PC-9 (cell line): ENCODE data around the gene GFRA1. TPM values are rescaled to one million over a fixed set of nuclear protein-coding genes. Genes with fewer than 3 reads are reported as not detected.
"Not testable (repeated sequence)": the region's sequence is repeated elsewhere in the genome, so short reads cannot be mapped to it uniquely, and the experiment has no call there.

Experiments used
- BruUV-seq: library from RNA; stranded (reverse); fragments of 400-500 nt; replicated peaks from 2 replicates; lab custom pipeline; 2021; lab: Mats Ljungman, UMichigan
- CTCF ChIA-PET: fragments of 300-600 bp; sonication (Branson Sonifier 250); formaldehyde crosslinking; loops from one replicate; lab custom pipeline; 2022; ENCODE audit warnings: antibody characterized with exemption; lab: Charles Lee
- POLR2A ChIA-PET: fragments of 300-600 bp; sonication (Branson Sonifier 250); formaldehyde crosslinking; loops from one replicate; lab custom pipeline; 2022; ENCODE audit warnings: antibody characterized with exemption; ENCODE audit not compliant: unreplicated experiment; lab: Charles Lee
- DNase-seq, 2 experiments: peaks; one replicate each; pipeline versions ENCODE4 v3.0.0 to v3.0.0-alpha.2; 2015 to 2022; ENCODE audit warnings: mixed read lengths in 1 of 2
- H2AFZ ChIP-seq: fragments of 200-600 bp; sonication (generic); 2 replicates; pipeline ENCODE4 v1.8.1; 2017; ENCODE audit warnings: antibody characterized with exemption
- H3F3A ChIP-seq: fragments of 200-600 bp; sonication (generic); 2 replicates; pipeline ENCODE4 v1.8.1; 2017; ENCODE audit warnings: antibody characterized with exemption, mild to moderate bottlenecking, low read depth; ENCODE audit not compliant: insufficient read depth
- H3K27ac ChIP-seq: fragments of 200-600 bp; sonication (generic); 2 replicates; pipeline ENCODE4 v1.6.1; 2016; ENCODE audit warnings: mixed run types
- H3K27me3 ChIP-seq: fragments of 200-600 bp; sonication (generic); 2 replicates; pipeline ENCODE4 v1.6.1; 2016; ENCODE audit warnings: low read depth, mixed run types; ENCODE audit not compliant: insufficient read depth
- H3K36me3 ChIP-seq: fragments of 200-600 bp; sonication (generic); 2 replicates; pipeline ENCODE4 v1.6.1; 2016; ENCODE audit warnings: low read depth, mixed run types
- H3K4me1 ChIP-seq: fragments of 200-600 bp; sonication (generic); replicated peaks from 2 replicates; pipeline ENCODE4 v1.6.1; 2016; ENCODE audit warnings: mixed run types; ENCODE audit not compliant: insufficient read depth
- H3K4me2 ChIP-seq: fragments of 200-600 bp; sonication (generic); 2 replicates; pipeline ENCODE4 v1.6.1; 2017; ENCODE audit warnings: mixed run types
- H3K4me3 ChIP-seq: fragments of 200-600 bp; sonication (generic); 2 replicates; pipeline ENCODE4 v1.6.1; 2016; ENCODE audit warnings: mixed run types
- H3K79me2 ChIP-seq: fragments of 200-600 bp; sonication (generic); 2 replicates; pipeline ENCODE4 v1.6.1; 2017; ENCODE audit warnings: low read depth, mixed run types
- H3K9me2 ChIP-seq: fragments of 200-600 bp; sonication (generic); 2 replicates; pipeline ENCODE4 v1.8.1; 2017; ENCODE audit warnings: mild to moderate bottlenecking; ENCODE audit not compliant: insufficient read depth
- H3K9me3 ChIP-seq: fragments of 200-600 bp; sonication (generic); 2 replicates; pipeline ENCODE4 v1.8.1; 2016; ENCODE audit warnings: low read depth; ENCODE audit not compliant: insufficient read depth
- H4K20me1 ChIP-seq: fragments of 200-600 bp; sonication (generic); 2 replicates; pipeline ENCODE4 v1.8.1; 2017; ENCODE audit not compliant: insufficient read depth
- EZH2 ChIP-seq: fragments of 200-600 bp; sonication (generic); IDR thresholded peaks from 2 replicates; pipeline ENCODE4 v1.8.0; 2017; ENCODE audit warnings: antibody characterized with exemption, low read depth
- intact Hi-C: fragments of 100-400 bp; cut with micrococcal nuclease; formaldehyde crosslinking; loops from one replicate; pipeline ENCODE4 v1.10.0; 2022; ENCODE audit not compliant: unreplicated experiment
- total RNA-seq: library from RNA; stranded (reverse); gene quantifications from 2 replicates; pipeline ENCODE4 v1.2.3, GENCODE V29; 2021
- TF ChIP-seq, protein P1 (sequence below): fragments of 200-600 bp; sonication (generic); conservative IDR thresholded peaks from 2 replicates; pipeline ENCODE4 v1.6.1; 2017; ENCODE audit warnings: mixed run types, antibody characterized with exemption, mild to moderate bottlenecking, moderate library complexity

GFRA1 gene
- total RNA-seq, 1 experiment from 2014 or later, result 0.11 TPM

- H3K9me3 ChIP-seq, result no peaks in the 10 kb centered on the region
- H3K27ac ChIP-seq, result no peak overlapping the region
- no peaks in the 10 kb centered on the region for H3F3A ChIP-seq
- CTCF ChIA-PET, result no interaction called here
- TF ChIP-seq, protein P1, sequence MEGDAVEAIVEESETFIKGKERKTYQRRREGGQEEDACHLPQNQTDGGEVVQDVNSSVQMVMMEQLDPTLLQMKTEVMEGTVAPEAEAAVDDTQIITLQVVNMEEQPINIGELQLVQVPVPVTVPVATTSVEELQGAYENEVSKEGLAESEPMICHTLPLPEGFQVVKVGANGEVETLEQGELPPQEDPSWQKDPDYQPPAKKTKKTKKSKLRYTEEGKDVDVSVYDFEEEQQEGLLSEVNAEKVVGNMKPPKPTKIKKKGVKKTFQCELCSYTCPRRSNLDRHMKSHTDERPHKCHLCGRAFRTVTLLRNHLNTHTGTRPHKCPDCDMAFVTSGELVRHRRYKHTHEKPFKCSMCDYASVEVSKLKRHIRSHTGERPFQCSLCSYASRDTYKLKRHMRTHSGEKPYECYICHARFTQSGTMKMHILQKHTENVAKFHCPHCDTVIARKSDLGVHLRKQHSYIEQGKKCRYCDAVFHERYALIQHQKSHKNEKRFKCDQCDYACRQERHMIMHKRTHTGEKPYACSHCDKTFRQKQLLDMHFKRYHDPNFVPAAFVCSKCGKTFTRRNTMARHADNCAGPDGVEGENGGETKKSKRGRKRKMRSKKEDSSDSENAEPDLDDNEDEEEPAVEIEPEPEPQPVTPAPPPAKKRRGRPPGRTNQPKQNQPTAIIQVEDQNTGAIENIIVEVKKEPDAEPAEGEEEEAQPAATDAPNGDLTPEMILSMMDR, result no peak
- TF ChIP-seq EZH2, result no peak
- no peak overlapping the region for H3K4me2 ChIP-seq
- no peaks in the 10 kb centered on the region for H3K9me2 ChIP-seq
- 0 out of 2 replicates have a peak, but pooled peaks cover 4% of the 10 kb centered on the region for H3K27me3 ChIP-seq
- no peaks in the 10 kb centered on the region for H4K20me1 ChIP-seq
- POLR2A ChIA-PET, result no interaction called here
- no peaks in the 10 kb centered on the region for H3K36me3 ChIP-seq
- no peak overlapping the region for H2AFZ ChIP-seq
- H3K79me2 ChIP-seq, result no peaks in the 10 kb centered on the region
- no peaks in the 10 kb centered on the region for H3K4me1 ChIP-seq
- intact Hi-C loops, result no loop called here
- BruUV-seq, result no TSS peak
- DNase-seq, result no peak
- no peak overlapping the region for H3K4me3 ChIP-seq
These were observed 104.3 kb downstream of the GFRA1 start for GRCh38 chr10:116168745-116169144.

DNA sequence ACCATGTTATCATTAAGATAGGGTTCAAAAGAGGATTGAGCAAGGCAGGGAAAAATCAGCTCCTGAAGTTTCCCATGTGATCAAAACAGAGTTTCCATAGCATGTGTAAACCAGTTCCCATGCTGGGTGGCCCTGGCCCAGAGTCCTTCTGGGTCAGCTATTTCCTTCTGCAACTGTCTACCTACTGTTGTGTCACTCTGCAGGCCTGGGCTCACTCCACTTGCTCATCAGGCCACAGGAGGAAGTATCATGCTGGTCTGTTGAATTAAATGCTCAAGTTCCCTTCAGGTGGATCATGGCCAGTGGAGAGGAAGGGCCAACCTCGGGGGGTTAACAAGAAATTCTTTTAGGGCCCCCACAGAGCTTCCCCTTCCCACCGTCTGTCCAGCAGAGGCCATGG lies 104.7 kb downstream of the GFRA1 start:
- intact Hi-C loops, result no loop called here
- no peak for DNase-seq
- H3K27me3 ChIP-seq, result 0 out of 2 replicates have a peak, but pooled peaks cover 3% of the 10 kb centered on the region
- no peak overlapping the region for H2AFZ ChIP-seq
- no peak overlapping the region for H3K4me2 ChIP-seq
- H3K4me1 ChIP-seq, result no peaks in the 10 kb centered on the region
- H3K36me3 ChIP-seq, result no peaks in the 10 kb centered on the region
- H4K20me1 ChIP-seq, result no peaks in the 10 kb centered on the region
- H3K9me2 ChIP-seq, result no peaks in the 10 kb centered on the region
- ChIA-PET POLR2A (no interaction called here), CTCF (no interaction called here)
- no peak overlapping the region for H3K27ac ChIP-seq
- no peaks in the 10 kb centered on the region for H3F3A ChIP-seq
- no TSS peak for BruUV-seq
- no peaks in the 10 kb centered on the region for H3K9me3 ChIP-seq
- no peaks in the 10 kb centered on the region for H3K79me2 ChIP-seq
- no peak overlapping the region for H3K4me3 ChIP-seq
- no peak for TF ChIP-seq EZH2
- TF ChIP-seq, protein P1, result no peak

DNA sequence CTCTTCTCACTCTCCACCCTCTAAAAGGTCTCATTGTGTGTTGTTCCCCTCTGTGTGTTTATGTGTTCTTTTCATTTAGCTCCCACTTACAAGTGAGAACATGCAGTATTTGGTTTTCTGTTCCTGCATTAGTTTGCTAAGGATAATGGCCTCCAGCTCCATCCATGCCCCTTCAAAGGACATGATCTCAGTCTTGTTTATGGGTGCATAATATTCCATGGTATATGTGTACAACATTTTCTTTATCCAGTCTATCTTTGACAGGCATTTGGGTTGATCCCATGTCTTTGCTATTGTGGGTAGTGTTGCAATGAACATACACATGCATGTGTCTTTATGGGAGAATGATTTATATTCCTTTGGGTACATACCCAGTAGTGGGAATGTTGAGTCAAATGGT lies 107.1 kb downstream of the GFRA1 start:
- H3K79me2 ChIP-seq, H3K4me2 ChIP-seq, BruUV-seq, POLR2A ChIA-PET, CTCF ChIA-PET, H2AFZ ChIP-seq, H3K4me3 ChIP-seq, H3K27me3 ChIP-seq, H3K9me2 ChIP-seq, H3F3A ChIP-seq, H3K9me3 ChIP-seq, H3K27ac ChIP-seq, H3K4me1 ChIP-seq, H4K20me1 ChIP-seq, H3K36me3 ChIP-seq, DNase-seq, intact Hi-C loops: not testable (repeated sequence)

GRCh38 chr10:116164291-116164690 lies 108.7 kb downstream of the GFRA1 start:
- BruUV-seq, result no TSS peak
- POLR2A ChIA-PET, result no interaction called here
- CTCF ChIA-PET, result no interaction called here

More at GRCh38 chr10:116164291-116164690, 108.7 kb downstream of the GFRA1 start:
- TF ChIP-seq, protein P1, result no peak
- no peak for TF ChIP-seq EZH2
- Histone ChIP-seq H3F3A (no peaks in the 10 kb centered on the region), H3K4me1 (no peaks in the 10 kb centered on the region), H4K20me1 (no peaks in the 10 kb centered on the region), H3K4me3 (no peak overlapping the region), H2AFZ (no peak overlapping the region), H3K79me2 (no peaks in the 10 kb centered on the region), H3K36me3 (no peaks in the 10 kb centered on the region), H3K9me3 (no peaks in the 10 kb centered on the region), H3K4me2 (no peak overlapping the region), H3K9me2 (no peaks in the 10 kb centered on the region), H3K27ac (no peak overlapping the region), H3K27me3 (no peaks in the 10 kb centered on the region)
- DNase-seq, result no peak
- intact Hi-C loops, result no loop called here
